Measurements from ENCODE around the gene NOTCH2. TPM values are rescaled to one million over a fixed set of nuclear protein-coding genes. Genes with fewer than 3 reads are reported as not detected.

NOTCH2 gene
- total RNA-seq, 1 donor from 2014 or later, result 112 TPM

GRCh38 chr1:119962296-119962968 is 107.0 kb downstream of the NOTCH2 start:
- no peak overlapping the region for H3K4me3 Mint-ChIP-seq (ENCODE audit: low read depth)
- H3K9me3 Mint-ChIP-seq (ENCODE audit: low read depth), result no peaks in the 10 kb centered on the region
- peaks cover 27% of the 10 kb centered on the region for H3K36me3 Mint-ChIP-seq (ENCODE audit: insufficient read depth)
- H3K4me1 Mint-ChIP-seq (ENCODE audit: low read depth), result peaks cover 14% of the 10 kb centered on the region
- TF ChIP-seq CTCF (IDR thresholded peaks at IDR 0.05; ENCODE audit: unreplicated experiment), result no peak
- DNase-seq (ENCODE audit: low spot score, unreplicated experiment), result no peak
- no peaks in the 10 kb centered on the region for H3K27me3 Mint-ChIP-seq
- peak overlapping the region; percentile 8 for H3K27ac Mint-ChIP-seq

GRCh38 chr1:119960501-119960900 is 109.0 kb downstream of the NOTCH2 start:
- Mint-ChIP-seq H3K9me3 (ENCODE audit: low read depth) (no peaks in the 10 kb centered on the region), H3K4me3 (ENCODE audit: low read depth) (no peak overlapping the region), H3K27me3 (no peaks in the 10 kb centered on the region), H3K36me3 (ENCODE audit: insufficient read depth) (peaks cover 15% of the 10 kb centered on the region), H3K27ac (no peak overlapping the region), H3K4me1 (ENCODE audit: low read depth) (peaks cover 14% of the 10 kb centered on the region)
- TF ChIP-seq CTCF (IDR thresholded peaks at IDR 0.05; ENCODE audit: unreplicated experiment), result no peak
- no peak for DNase-seq (ENCODE audit: low spot score, unreplicated experiment)

GRCh38 chr1:119959268-119960220 is 109.9 kb downstream of the NOTCH2 start:
- Mint-ChIP-seq H3K27ac (no peak overlapping the region), H3K4me3 (ENCODE audit: low read depth) (no peak overlapping the region), H3K36me3 (ENCODE audit: insufficient read depth) (peaks cover 12% of the 10 kb centered on the region), H3K27me3 (no peaks in the 10 kb centered on the region), H3K4me1 (ENCODE audit: low read depth) (peaks cover 14% of the 10 kb centered on the region), H3K9me3 (ENCODE audit: low read depth) (no peaks in the 10 kb centered on the region)
- DNase-seq (ENCODE audit: low spot score, unreplicated experiment), result no peak
- no peak for TF ChIP-seq CTCF (IDR thresholded peaks at IDR 0.05; ENCODE audit: unreplicated experiment)

GRCh38 chr1:119958223-119958622 is 111.2 kb downstream of the NOTCH2 start:
- H3K4me1 Mint-ChIP-seq (ENCODE audit: low read depth), result peaks cover 14% of the 10 kb centered on the region
- no peak overlapping the region for H3K27ac Mint-ChIP-seq
- no peaks in the 10 kb centered on the region for H3K27me3 Mint-ChIP-seq
- no peak overlapping the region for H3K4me3 Mint-ChIP-seq (ENCODE audit: low read depth)
- DNase-seq (ENCODE audit: low spot score, unreplicated experiment), result no peak
- no peak for TF ChIP-seq CTCF (IDR thresholded peaks at IDR 0.05; ENCODE audit: unreplicated experiment)
- H3K9me3 Mint-ChIP-seq (ENCODE audit: low read depth), result no peaks in the 10 kb centered on the region
- peaks cover 11% of the 10 kb centered on the region for H3K36me3 Mint-ChIP-seq (ENCODE audit: insufficient read depth)

- DNase-seq (ENCODE audit: low spot score, unreplicated experiment), result no peak
- no peak for TF ChIP-seq CTCF (IDR thresholded peaks at IDR 0.05; ENCODE audit: unreplicated experiment)
- H3K4me3 Mint-ChIP-seq (ENCODE audit: low read depth), result no peak overlapping the region
These were observed 113.2 kb downstream of the NOTCH2 start for GRCh38 chr1:119956306-119956705.

More at GRCh38 chr1:119956306-119956705, 113.2 kb downstream of the NOTCH2 start:
- peaks cover 4% of the 10 kb centered on the region for H3K36me3 Mint-ChIP-seq (ENCODE audit: insufficient read depth)
- H3K27ac Mint-ChIP-seq, result no peak overlapping the region
- no peaks in the 10 kb centered on the region for H3K4me1 Mint-ChIP-seq (ENCODE audit: low read depth)
- H3K9me3 Mint-ChIP-seq (ENCODE audit: low read depth), result no peaks in the 10 kb centered on the region
- H3K27me3 Mint-ChIP-seq, result no peaks in the 10 kb centered on the region
